GM18867 (cell line): ENCODE results near the gene SPTBN4.
"Not testable (repeated sequence)": the region's sequence is repeated elsewhere in the genome, so short reads cannot be mapped to it uniquely, and the experiment has no call there.

Source experiments
- ATAC-seq: cut with Tn5 transposase; IDR thresholded peaks from one replicate; pipeline ENCODE4 v1.9.1; 2021; ENCODE audit warnings: mild to moderate bottlenecking, moderate library complexity; ENCODE audit not compliant: unreplicated experiment

Gene SPTBN4

DNA sequence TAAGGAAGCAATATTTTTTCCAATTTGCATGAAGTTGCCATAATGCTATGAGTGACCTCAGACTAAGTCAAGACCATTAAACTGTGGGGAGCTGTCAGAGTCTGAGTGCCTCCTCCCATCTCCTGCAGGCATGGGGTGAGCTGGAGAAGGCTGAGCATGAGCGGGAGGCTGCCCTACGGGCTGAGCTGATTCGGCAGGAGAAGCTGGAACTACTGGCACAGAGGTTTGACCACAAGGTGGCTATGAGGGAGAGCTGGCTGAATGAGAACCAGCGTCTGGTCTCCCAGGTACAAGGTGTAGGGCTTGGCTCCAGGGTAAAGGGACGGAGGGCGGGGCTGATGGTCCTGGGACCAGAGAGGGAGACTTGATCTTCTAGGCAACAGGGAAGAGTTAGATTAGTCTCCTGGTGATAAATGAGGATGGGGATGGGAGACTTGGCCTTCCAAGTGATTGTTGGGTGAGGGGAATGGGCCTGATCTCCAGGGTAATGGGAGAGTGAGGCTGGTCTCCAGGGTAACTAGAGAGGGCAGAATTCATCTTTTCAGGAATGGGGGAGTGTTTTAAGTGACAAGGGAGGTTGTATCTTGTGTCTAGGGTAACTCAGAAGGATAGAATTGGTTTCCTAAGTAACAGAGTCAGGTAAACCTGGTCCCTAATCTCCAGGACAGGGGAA is 36.0 kb downstream of the SPTBN4 start:
- no peak for ATAC-seq

GRCh38 chr19:40503320-40503695 is 36.5 kb downstream of the SPTBN4 start:
- no peak for ATAC-seq

DNA sequence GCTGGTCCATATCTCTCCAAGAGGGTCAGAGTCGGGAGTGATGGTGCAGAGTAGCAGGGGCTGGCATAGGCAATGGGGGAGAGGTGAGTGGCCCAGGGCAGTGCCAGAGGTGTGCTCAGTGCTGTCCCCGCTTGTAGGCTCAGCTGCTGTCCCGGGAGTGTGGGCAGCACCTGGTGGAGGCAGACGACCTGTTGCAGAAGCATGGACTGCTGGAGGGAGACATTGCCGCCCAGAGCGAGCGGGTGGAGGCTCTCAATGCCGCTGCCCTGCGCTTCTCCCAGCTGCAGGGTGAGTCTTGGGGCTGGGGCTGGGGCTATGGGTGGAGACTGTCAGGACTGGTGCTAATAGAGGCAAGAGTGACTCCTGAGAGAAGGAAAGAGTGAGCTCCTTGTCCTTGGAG is 39.3 kb downstream of the SPTBN4 start:
- ATAC-seq, result no peak

DNA sequence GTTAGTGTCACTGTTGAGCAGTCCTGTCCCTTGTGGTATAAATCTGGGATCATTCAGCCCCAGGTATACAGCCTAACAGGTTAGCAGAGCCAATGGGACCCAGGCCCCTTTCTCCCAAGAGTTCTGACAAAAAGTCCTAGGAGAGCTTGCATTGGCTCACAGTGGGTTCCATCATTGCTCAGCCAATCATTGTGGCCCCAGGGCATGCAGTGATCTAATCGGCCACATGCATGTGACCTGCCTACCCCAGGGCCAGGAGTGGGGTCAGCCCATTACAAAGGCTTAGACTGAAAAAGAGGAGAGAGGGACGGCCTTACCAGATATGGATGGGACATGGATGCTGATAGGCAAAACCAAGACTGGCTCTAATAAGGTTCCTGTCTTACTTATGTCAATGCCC is 41.1 kb downstream of the SPTBN4 start:
- ATAC-seq, result no peak

GRCh38 chr19:40508739-40509260 is 42.0 kb downstream of the SPTBN4 start:
- ATAC-seq, result no peak

DNA sequence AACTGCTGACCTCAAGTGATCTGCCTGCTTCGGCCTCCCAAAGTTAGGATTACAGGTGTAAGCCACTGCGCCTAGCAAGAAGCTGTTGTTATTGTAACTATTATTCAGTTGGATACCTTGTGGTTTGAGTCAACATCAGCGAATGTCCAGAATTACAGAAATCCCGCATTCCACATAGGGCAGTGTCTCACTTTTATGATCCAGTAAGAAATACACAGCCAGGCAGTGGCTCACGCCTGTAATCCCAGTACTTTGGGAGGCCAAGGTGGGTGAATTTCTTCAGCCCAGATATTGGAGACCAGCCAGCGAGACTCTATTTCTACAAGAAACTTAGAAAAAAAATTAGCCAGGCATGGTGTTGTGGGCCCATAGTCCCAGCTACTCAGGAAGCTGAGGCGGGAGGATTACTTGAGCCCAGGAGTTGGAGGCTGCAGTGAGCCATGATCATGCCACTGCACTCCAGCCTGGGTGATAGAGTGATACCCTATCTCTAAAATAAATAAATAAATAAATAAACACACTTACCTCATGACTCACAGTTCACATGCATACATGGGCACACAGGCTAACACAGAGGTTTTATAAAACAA is 43.8 kb downstream of the SPTBN4 start:
- ATAC-seq, result no peak

DNA sequence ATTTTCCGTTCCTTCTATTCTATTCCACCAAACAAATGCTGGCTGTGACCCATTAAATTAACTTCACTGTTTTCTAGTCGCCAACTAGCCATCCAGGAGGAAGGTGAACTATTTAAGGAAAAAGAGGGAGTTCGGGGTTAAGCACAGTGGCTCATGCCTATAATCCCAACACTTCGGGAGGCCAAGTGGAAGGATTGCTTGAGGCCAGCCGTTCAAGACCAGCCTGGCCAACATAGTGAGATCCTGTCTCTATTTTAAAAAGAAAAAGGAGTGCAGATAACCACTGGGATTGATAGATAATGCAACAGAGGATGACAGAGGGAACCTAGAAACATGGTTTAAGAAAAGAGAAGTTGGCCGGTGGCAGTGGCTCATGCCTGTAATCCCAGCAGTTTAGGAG is 44.7 kb downstream of the SPTBN4 start:
- no peak for ATAC-seq

GRCh38 chr19:40512110-40512472 is 45.3 kb downstream of the SPTBN4 start:
- ATAC-seq, result no peak

DNA sequence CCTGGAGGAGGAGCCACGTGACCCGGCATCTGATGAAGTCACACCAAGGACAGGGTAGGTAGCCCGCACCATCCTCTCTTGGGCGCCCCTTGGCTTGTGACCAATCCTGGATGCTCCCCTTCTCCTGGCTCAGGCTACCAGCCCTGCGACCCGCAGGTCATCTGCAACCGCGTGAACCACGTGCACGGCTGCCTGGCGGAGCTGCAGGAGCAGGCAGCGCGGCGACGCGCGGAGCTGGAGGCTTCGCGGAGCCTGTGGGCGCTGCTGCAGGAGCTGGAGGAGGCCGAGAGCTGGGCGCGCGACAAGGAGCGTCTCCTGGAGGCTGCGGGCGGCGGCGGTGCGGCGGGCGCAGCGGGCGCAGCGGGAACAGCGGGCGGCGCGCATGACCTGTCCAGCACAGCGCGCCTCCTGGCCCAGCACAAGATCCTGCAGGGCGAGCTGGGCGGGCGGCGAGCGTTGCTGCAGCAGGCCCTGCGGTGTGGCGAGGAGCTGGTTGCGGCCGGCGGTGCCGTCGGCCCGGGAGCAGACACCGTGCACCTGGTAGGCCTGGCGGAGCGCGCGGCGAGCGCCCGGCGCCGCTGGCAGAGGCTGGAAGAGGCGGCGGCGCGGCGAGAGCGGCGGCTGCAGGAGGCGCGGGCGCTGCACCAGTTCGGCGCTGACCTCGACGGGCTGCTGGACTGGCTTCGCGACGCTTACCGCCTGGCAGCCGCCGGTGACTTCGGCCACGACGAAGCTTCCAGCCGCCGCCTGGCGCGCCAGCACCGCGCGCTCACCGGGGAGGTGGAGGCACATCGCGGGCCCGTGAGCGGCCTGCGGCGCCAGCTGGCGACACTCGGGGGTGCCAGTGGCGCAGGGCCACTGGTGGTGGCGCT is 45.9 kb downstream of the SPTBN4 start:
- no peak for ATAC-seq

GRCh38 chr19:40513345-40513678 is 46.5 kb downstream of the SPTBN4 start:
- ATAC-seq, result no peak

DNA sequence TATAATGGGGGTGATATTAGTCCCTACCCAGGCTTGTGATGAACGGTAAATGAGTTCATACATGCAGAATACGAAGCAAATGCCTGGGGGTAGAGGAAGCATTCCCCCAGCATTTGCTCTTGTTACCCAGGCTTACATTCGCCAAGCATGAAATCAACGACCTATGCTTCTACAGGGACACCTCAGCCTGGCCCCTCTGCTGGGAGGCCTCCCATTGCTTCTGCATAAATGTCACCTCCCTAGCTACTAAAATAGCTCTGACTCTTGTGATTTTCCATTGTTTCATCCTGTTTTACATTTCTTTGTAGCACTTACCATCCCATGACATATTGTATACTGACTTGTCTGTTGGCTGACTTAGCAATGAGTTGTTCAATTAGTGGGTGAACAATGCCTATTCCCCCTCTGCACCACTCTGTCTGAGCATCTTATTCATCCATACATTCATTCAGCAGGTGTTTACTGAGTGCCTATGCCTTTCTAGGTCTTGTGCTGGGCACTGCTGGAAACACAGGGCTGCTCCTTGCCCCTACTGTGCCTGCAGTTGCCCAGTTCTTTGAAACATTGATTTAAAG is 47.0 kb downstream of the SPTBN4 start:
- no peak for ATAC-seq

DNA sequence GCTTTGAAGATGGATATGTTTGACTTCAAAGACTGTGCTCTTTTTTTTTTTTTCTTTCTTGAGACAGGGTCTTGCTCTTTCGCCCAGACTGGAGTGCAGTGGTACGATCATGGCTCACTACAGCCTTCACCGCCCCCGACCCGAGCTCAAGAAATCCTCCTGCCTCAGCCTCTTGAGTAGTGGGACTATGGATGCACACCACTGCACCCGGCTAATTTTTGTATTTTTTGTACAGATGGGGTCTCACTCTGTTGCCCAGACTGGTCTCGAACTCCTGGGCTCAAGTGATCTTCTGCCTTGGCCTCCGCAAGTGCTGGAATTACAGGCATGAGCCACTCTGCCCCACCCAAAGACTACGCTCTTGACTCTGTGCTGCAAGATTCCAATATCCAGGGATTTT is 50.4 kb downstream of the SPTBN4 start:
- no peak for ATAC-seq

DNA sequence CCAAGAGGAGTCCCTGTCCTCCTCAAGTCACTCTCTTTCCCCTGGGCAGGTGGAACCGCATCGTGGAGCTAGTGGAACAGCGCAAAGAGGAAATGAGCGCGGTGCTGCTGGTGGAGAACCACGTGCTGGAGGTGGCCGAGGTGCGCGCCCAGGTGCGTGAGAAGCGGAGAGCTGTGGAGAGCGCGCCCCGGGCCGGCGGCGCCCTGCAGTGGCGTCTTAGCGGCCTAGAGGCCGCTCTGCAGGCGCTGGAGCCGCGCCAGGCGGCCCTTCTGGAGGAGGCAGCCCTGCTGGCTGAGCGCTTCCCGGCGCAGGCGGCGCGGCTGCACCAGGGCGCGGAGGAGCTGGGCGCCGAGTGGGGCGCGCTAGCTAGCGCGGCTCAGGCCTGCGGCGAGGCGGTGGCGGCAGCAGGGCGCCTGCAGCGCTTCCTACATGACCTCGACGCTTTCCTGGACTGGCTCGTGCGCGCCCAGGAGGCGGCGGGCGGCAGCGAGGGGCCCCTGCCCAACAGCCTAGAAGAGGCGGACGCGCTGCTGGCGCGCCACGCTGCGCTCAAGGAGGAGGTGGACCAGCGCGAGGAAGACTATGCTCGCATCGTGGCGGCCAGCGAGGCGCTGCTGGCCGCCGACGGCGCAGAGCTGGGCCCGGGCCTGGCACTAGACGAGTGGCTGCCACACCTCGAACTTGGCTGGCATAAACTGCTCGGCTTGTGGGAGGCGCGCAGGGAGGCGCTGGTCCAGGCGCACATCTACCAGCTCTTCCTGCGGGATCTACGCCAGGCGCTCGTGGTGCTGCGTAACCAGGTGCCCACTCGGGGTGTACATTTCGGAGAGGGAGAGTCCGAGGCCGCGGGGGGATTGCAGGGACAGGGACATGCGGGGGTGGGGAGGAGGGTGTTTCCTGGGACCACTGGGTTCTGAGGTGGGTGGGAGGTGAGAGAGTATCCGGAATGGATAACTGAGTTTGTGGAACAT is 52.8 kb downstream of the SPTBN4 start:
- no peak for ATAC-seq

DNA sequence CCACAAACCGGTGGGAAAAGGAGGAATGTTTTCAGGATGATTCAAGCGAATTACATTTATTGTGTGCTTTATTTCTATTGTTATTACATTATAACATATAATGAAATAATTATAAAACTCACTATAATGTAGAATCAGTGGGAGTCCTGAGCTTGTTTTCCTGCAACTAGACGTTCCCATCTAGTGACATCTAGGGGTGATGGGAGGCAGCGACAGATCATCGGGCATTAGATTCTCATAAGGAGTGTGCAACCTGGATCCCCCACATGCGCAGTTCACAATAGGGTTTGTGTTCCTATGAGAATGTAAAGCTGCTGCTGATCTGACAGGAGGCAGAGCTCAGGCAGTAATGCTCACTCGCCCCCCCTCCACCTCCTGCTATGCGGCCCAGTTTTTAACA is 54.5 kb downstream of the SPTBN4 start:
- no peak for ATAC-seq

DNA sequence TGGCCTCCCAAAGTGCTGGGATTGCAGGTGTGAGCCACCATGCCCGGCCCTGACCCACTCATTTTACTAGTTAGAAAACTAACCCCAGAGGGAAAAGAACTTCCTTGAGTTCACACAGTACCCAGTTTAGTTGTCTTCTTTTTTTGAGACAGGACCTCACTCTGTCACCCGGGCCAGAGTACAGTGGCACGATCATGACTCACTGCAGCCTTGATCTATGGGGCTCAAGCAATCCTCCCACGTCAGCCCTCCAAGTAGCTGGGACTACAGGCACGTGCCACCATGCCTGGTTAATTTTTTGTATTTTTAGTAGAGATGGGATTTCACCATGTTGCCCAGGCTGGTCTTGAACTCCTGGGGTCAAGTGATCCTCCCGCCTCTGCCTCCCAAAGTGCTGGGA is 55.1 kb downstream of the SPTBN4 start:
- not testable (repeated sequence) for ATAC-seq

DNA sequence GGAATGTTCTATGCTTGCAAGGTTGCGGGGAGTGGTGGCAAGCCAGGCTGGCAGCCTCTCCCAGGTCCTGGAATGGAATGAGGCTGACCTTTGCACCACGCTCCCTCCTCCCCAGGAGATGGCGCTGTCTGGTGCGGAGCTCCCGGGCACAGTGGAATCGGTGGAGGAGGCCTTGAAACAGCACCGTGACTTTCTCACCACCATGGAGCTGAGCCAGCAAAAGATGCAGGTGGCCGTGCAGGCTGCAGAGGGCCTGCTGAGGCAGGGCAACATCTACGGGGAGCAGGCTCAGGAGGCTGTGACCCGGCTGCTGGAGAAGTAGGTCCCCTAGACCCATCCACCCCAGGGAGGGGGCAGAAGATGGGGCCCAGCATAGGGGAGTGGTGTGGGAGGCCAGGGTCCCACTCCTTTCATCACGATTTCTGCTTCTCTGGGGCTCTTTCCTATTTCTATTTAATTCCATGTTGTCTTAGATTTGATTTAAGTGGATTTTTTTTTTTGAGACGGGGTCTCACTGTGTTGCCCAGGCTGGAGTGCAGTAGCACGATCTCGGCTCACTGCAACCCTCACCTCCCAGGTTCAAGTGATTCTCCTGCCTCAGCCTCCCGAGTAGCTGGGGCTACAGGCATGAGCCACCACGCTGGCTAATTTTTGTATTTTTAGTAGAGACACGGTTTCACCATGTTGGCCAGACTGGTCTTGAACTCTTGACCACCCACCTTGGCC is 56.7 kb downstream of the SPTBN4 start:
- ATAC-seq, result no peak

DNA sequence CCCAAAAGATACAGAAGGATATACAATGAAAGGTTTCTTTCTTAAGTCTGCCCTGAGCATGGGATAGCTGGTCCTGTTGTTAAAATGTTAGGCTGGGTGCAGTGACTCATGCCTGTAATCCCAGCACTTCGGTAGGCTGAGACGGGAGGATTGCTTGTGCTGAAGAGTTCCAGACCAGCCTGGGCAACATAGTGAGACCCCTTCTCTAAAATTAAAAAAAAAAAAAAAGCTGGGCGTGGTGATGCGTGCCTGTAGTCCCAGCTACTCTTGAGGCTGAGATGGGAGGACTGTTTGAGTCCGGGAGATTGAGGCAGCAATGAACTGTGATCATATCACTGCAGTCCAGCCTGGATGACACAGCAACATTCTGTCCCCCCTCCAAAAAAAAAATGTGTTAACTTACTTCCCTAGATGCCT is 57.3 kb downstream of the SPTBN4 start:
- ATAC-seq, result no peak

- no peak for ATAC-seq
These were observed 57.9 kb downstream of the SPTBN4 start for GRCh38 chr19:40524655-40525054.

DNA sequence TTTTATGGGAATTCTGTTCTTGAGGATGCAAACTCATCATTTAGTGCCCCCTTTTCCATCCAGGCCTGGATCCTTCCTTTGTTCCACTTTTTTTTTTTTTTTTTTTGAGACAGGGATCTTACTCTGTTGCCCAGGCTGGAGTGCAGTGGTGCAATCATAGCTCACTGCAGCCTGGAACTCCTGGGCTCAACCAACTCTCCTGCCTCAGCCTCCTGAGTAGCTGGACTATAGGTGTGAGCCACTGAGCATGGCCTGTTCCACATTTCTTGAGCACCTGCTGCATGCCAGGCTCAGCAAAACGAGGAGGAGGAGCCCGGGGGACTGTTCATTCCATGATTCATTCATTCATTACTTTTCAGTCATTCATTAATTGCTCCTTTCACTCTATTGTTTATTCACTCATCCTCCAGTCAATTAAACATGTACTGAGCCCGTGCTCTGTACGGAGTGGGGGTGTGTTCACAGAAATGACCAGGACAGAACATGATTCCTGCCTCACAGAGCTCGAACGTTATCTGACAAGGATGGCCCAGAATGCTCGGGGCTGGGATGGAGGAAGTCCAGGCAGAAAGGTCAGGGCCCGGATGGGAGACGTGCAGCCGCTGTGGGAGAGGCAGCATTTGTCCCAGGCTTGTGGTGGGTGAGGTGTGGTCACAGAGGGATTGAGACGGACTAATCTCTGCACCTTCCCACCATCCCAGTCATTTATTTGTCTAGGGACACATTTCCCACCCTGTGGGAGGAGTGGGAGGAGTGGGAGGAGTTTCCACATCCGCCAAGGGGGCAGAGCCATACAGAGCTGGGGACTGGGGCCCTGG is 58.6 kb downstream of the SPTBN4 start:
- ATAC-seq, result no peak
